HG02840 (cell line): ENCODE results near the gene B4GALT5.
"Not testable (repeated sequence)": the region's sequence is repeated elsewhere in the genome, so short reads cannot be mapped to it uniquely, and the experiment has no call there.

ENCODE experiments used
- ATAC-seq: cut with Tn5 transposase; IDR thresholded peaks from one replicate; pipeline ENCODE4 v1.9.1; 2021; ENCODE audit warnings: mild to moderate bottlenecking, moderate library complexity, moderate number of reproducible peaks; ENCODE audit not compliant: unreplicated experiment, low FRiP score

B4GALT5 gene

GRCh38 chr20:49713753-49714712, at the start of gene B4GALT5:
Gene B4GALT5 (minus strand): TSS chr20:49713878. CDS start chr20:49713690, 188 bp downstream.
- ATAC-seq = peak; percentile 74

- no peak for ATAC-seq
These were observed 49.5 kb upstream of the B4GALT5 start for GRCh38 chr20:49762940-49763766.

GRCh38 chr20:49761888-49762287, 48.2 kb upstream of the B4GALT5 start:
- ATAC-seq = not testable (repeated sequence)

- ATAC-seq = no peak
These were observed 45.7 kb upstream of the B4GALT5 start for GRCh38 chr20:49759266-49759950.

GRCh38 chr20:49758781-49759180, 45.1 kb upstream of the B4GALT5 start:
- ATAC-seq = no peak

- no peak for ATAC-seq
These were observed 43.9 kb upstream of the B4GALT5 start for GRCh38 chr20:49757597-49757996.

GRCh38 chr20:49756241-49756640, 42.6 kb upstream of the B4GALT5 start:
- ATAC-seq = no peak

GRCh38 chr20:49754596-49754995, 40.9 kb upstream of the B4GALT5 start:
- no peak for ATAC-seq

GRCh38 chr20:49753133-49753532, 39.5 kb upstream of the B4GALT5 start:
- no peak for ATAC-seq

GRCh38 chr20:49752201-49752903, 38.7 kb upstream of the B4GALT5 start:
- no peak for ATAC-seq

- ATAC-seq = no peak
These were observed 37.7 kb upstream of the B4GALT5 start for GRCh38 chr20:49751397-49751736.

- ATAC-seq = peak; percentile 57
These were observed 37.1 kb upstream of the B4GALT5 start for GRCh38 chr20:49750611-49751396.

- no peak for ATAC-seq
These were observed 35.9 kb upstream of the B4GALT5 start for GRCh38 chr20:49749625-49750024.

- ATAC-seq = no peak
These were observed 34.8 kb upstream of the B4GALT5 start for GRCh38 chr20:49748525-49748838.

- no peak for ATAC-seq
These were observed 34.2 kb upstream of the B4GALT5 start for GRCh38 chr20:49747707-49748524.

- no peak for ATAC-seq
These were observed 29.3 kb upstream of the B4GALT5 start for GRCh38 chr20:49742948-49743347.

GRCh38 chr20:49741977-49742376, 28.3 kb upstream of the B4GALT5 start:
- no peak for ATAC-seq

GRCh38 chr20:49740807-49741206, 27.1 kb upstream of the B4GALT5 start:
- no peak for ATAC-seq

GRCh38 chr20:49739042-49739441, 25.4 kb upstream of the B4GALT5 start:
- no peak for ATAC-seq
